Measurements from ENCODE around the gene LTBP1. TPM values are rescaled to one million over a fixed set of nuclear protein-coding genes. Genes with fewer than 3 reads are reported as not detected.

LTBP1 gene
- total RNA-seq, 1 experiment from 2014 or later, result 28.5 TPM

DNA sequence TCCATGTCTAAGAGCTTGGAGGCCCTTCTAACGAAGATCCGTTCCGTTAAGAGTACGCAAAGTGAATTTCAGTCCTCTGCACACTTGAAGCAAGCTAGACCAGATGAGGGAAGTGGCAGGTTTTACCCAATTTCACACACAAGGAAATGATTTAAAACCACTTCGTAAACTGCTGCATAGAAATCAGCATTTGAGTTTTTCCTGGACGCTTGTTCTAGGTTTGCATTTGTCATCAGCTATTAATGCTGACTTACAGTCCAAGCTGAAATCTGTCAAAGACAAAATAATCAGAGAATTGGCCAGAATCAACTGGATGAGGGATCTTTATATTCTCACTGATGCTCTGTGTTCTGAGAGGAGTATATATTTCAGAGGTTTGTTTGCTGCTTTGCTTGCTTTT is 412.1 kb downstream of the LTBP1 start:
- Mint-ChIP-seq H3K36me3 (ENCODE audit: insufficient read depth in 1 of 3, low read depth in 3 of 3) (peaks cover 13 to 18% (median 17%) of the 10 kb centered on the region in 3 experiments), H3K4me3 (no peak overlapping the region), H3K4me1 (peaks cover 6 to 11% of the 10 kb centered on the region in 2 experiments), H3K9me3 (peaks cover 10 to 12% of the 10 kb centered on the region in 2 experiments), H3K27ac (no peak overlapping the region), H3K27me3 (ENCODE audit: low read depth) (no peaks in the 10 kb centered on the region)
- no peak overlapping the region for H2AFZ ChIP-seq (ENCODE audit: low read length)
- H2BK5ac ChIP-seq (ENCODE audit: insufficient read length, low read length), result no peak overlapping the region
- no peaks in the 10 kb centered on the region for H3K79me2 ChIP-seq (ENCODE audit: insufficient read depth, low read length)
- H4K91ac ChIP-seq (ENCODE audit: insufficient read length, low read depth, low read length), result no peak overlapping the region
- H3K56ac ChIP-seq (ENCODE audit: insufficient read length, low read depth, low read length), result no peak overlapping the region
- no peak overlapping the region for H2BK120ac ChIP-seq (ENCODE audit: low read depth, low read length, poor library complexity, severe bottlenecking)
- no CpG with 5 or more reads among the region's 6 CpGs for WGBS (ENCODE audit: extremely low coverage, insufficient read length, low lambda C conversion rate)
- no peak overlapping the region for H4K5ac ChIP-seq (ENCODE audit: insufficient read length, low read depth, low read length)
- no peak overlapping the region for H2AK5ac ChIP-seq (ENCODE audit: insufficient read length, low read length)
- no peak overlapping the region for H3K14ac ChIP-seq (ENCODE audit: insufficient read depth, low read length)
- no peaks in the 10 kb centered on the region for H3K27me3 ChIP-seq (ENCODE audit: insufficient read depth, low read length)
- H3K9ac ChIP-seq (ENCODE audit: extremely low read depth, insufficient read length, low read length), result no peak overlapping the region
- DNase-seq, result no peak
- H3K9me3 ChIP-seq (ENCODE audit: control insufficient read depth, low read depth, low read length), result peaks cover 10% of the 10 kb centered on the region
- H4K8ac ChIP-seq (replicated peaks; ENCODE audit: insufficient read length, low read depth, low read length), result no peak overlapping the region
- no peaks in the 10 kb centered on the region for H3K79me1 ChIP-seq (ENCODE audit: insufficient read depth, low read depth, low read length, poor library complexity, severe bottlenecking)
- no peak overlapping the region for H2BK15ac ChIP-seq (ENCODE audit: low read depth, low read length)
- H3T11ph ChIP-seq (ENCODE audit: low read length), result no peak overlapping the region
- H3K27ac ChIP-seq (ENCODE audit: insufficient read length, low read depth, low read length), result no peak overlapping the region
- H3K4ac ChIP-seq (ENCODE audit: low read depth, low read length), result no peak overlapping the region
- H4K20me1 ChIP-seq (ENCODE audit: control insufficient read depth, insufficient read depth, insufficient read length), result no peaks in the 10 kb centered on the region
- no peak overlapping the region for H2BK12ac ChIP-seq (ENCODE audit: insufficient read length, low read depth, low read length)
- no peak overlapping the region for H3K18ac ChIP-seq (ENCODE audit: insufficient read length, low read depth, low read length)
- no peaks in the 10 kb centered on the region for H3K23me2 ChIP-seq (ENCODE audit: insufficient read length, low read depth, low read length, poor library complexity, severe bottlenecking)
- TF ChIP-seq, protein P1, sequence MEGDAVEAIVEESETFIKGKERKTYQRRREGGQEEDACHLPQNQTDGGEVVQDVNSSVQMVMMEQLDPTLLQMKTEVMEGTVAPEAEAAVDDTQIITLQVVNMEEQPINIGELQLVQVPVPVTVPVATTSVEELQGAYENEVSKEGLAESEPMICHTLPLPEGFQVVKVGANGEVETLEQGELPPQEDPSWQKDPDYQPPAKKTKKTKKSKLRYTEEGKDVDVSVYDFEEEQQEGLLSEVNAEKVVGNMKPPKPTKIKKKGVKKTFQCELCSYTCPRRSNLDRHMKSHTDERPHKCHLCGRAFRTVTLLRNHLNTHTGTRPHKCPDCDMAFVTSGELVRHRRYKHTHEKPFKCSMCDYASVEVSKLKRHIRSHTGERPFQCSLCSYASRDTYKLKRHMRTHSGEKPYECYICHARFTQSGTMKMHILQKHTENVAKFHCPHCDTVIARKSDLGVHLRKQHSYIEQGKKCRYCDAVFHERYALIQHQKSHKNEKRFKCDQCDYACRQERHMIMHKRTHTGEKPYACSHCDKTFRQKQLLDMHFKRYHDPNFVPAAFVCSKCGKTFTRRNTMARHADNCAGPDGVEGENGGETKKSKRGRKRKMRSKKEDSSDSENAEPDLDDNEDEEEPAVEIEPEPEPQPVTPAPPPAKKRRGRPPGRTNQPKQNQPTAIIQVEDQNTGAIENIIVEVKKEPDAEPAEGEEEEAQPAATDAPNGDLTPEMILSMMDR (conservative IDR thresholded peaks at IDR 0.05), result no peak
- no peak overlapping the region for H3K23ac ChIP-seq (ENCODE audit: insufficient read length, low read depth, low read length)
- H3K4me1 ChIP-seq (ENCODE audit: insufficient read depth, low read length), result no peaks in the 10 kb centered on the region
- no peak overlapping the region for H2BK20ac ChIP-seq (ENCODE audit: low read depth, low read length, poor library complexity, severe bottlenecking)
- no peak overlapping the region for H3K4me2 ChIP-seq (ENCODE audit: insufficient read depth, insufficient read length, low read length)
